ENCODE measurements around the gene HOXB1.

The HOXB1 gene

GRCh38 chr17:48530208-48530886 is 464 bp downstream of the HOXB1 start:
- no peak for DNase-seq (ENCODE audit: extremely low spot score)
- no peak for TF ChIP-seq CTCF (IDR thresholded peaks at IDR 0.05; ENCODE audit: control extremely low read depth, extremely low read depth, low read depth, missing control alignments)
- ChIA-PET CTCF (no interaction called here), POLR2A (no interaction called here)

GRCh38 chr17:48529683-48530009 is 1.2 kb downstream of the HOXB1 start:
- ChIA-PET POLR2A (no interaction called here), CTCF (interaction anchor here (0.8 kb wide), 1 partner anchor 13 kb away, joined by 3 read pairs; no protein-coding TSS in a partner anchor)
- no peak for DNase-seq (ENCODE audit: extremely low spot score)
- TF ChIP-seq CTCF (IDR thresholded peaks at IDR 0.05; ENCODE audit: control extremely low read depth, extremely low read depth, low read depth, missing control alignments) = no peak

GRCh38 chr17:48528936-48529682 is 1.7 kb downstream of the HOXB1 start:
- DNase-seq (ENCODE audit: extremely low spot score) = no peak
- TF ChIP-seq CTCF (IDR thresholded peaks at IDR 0.05; ENCODE audit: control extremely low read depth, extremely low read depth, low read depth, missing control alignments) = no peak
- ChIA-PET POLR2A (no interaction called here), CTCF (interaction anchor here (0.8 to 1.0 kb wide), 4 partner anchors 13 to 606 kb away, joined by 3 to 4 read pairs (median 3); no protein-coding TSS in a partner anchor)

GRCh38 chr17:48528153-48528935 is 2.5 kb downstream of the HOXB1 start:
- TF ChIP-seq CTCF (IDR thresholded peaks at IDR 0.05; ENCODE audit: control extremely low read depth, extremely low read depth, low read depth, missing control alignments) = no peak
- no peak for DNase-seq (ENCODE audit: extremely low spot score)
- ChIA-PET POLR2A (no interaction called here), CTCF (interaction anchor here (0.8 to 1.0 kb wide), 3 partner anchors 29 to 605 kb away, joined by 3 to 4 read pairs (median 3); no protein-coding TSS in a partner anchor)

GRCh38 chr17:48527547-48527932 is 3.3 kb downstream of the HOXB1 start:
- TF ChIP-seq CTCF (IDR thresholded peaks at IDR 0.05; ENCODE audit: control extremely low read depth, extremely low read depth, low read depth, missing control alignments) = no peak
- ChIA-PET POLR2A (no interaction called here), CTCF (no interaction called here)
- DNase-seq (ENCODE audit: extremely low spot score) = no peak
